ENCODE data around the gene NOXO1.

Gene NOXO1

GRCh38 chr16:1993731-1994131 lies 12.5 kb upstream of the NOXO1 start:
- TF ChIP-seq GATA2 (IDR thresholded peaks at IDR 0.05; ENCODE audit: low read depth, low read length) (no peak), GATA3 (IDR thresholded peaks at IDR 0.05; ENCODE audit: low read depth, low read length) (no peak)

- no peak for TF ChIP-seq GATA2 (IDR thresholded peaks at IDR 0.05; ENCODE audit: low read depth, low read length)
- no peak for TF ChIP-seq GATA3 (IDR thresholded peaks at IDR 0.05; ENCODE audit: low read depth, low read length)
Measured at GRCh38 chr16:1992704-1993317, 11.5 kb upstream of the NOXO1 start.

- no peak for TF ChIP-seq GATA2 (IDR thresholded peaks at IDR 0.05; ENCODE audit: low read depth, low read length)
- TF ChIP-seq GATA3 (IDR thresholded peaks at IDR 0.05; ENCODE audit: low read depth, low read length), result no peak
Measured at GRCh38 chr16:1991948-1992703, 10.9 kb upstream of the NOXO1 start.

GRCh38 chr16:1991588-1991947 lies 10.3 kb upstream of the NOXO1 start:
- TF ChIP-seq GATA3 (IDR thresholded peaks at IDR 0.05; ENCODE audit: low read depth, low read length), result no peak
- no peak for TF ChIP-seq GATA2 (IDR thresholded peaks at IDR 0.05; ENCODE audit: low read depth, low read length)

- TF ChIP-seq GATA3 (IDR thresholded peaks at IDR 0.05; ENCODE audit: low read depth, low read length), result no peak
- TF ChIP-seq GATA2 (IDR thresholded peaks at IDR 0.05; ENCODE audit: low read depth, low read length), result no peak
Measured at GRCh38 chr16:1991135-1991551, 9.9 kb upstream of the NOXO1 start.

- TF ChIP-seq GATA3 (IDR thresholded peaks at IDR 0.05; ENCODE audit: low read depth, low read length) (no peak), GATA2 (IDR thresholded peaks at IDR 0.05; ENCODE audit: low read depth, low read length) (no peak)
Measured at GRCh38 chr16:1990351-1991134, 9.3 kb upstream of the NOXO1 start.

- TF ChIP-seq GATA2 (IDR thresholded peaks at IDR 0.05; ENCODE audit: low read depth, low read length) (no peak), GATA3 (IDR thresholded peaks at IDR 0.05; ENCODE audit: low read depth, low read length) (no peak)
Measured at GRCh38 chr16:1990101-1990350, 8.8 kb upstream of the NOXO1 start.

GRCh38 chr16:1989209-1990100 lies 8.2 kb upstream of the NOXO1 start, which contains the start of gene SYNGR3:
SYNGR3 (plus strand) TSS chr16:1989970; CDS start chr16:1990103, 133 bp downstream.
- TF ChIP-seq GATA2 (IDR thresholded peaks at IDR 0.05; ENCODE audit: low read depth, low read length) (no peak), GATA3 (IDR thresholded peaks at IDR 0.05; ENCODE audit: low read depth, low read length) (no peak)

- TF ChIP-seq GATA2 (IDR thresholded peaks at IDR 0.05; ENCODE audit: low read depth, low read length) (no peak), GATA3 (IDR thresholded peaks at IDR 0.05; ENCODE audit: low read depth, low read length) (no peak)
Measured at GRCh38 chr16:1987198-1987597, 5.9 kb upstream of the NOXO1 start.

- no peak for TF ChIP-seq GATA2 (IDR thresholded peaks at IDR 0.05; ENCODE audit: low read depth, low read length)
- TF ChIP-seq GATA3 (IDR thresholded peaks at IDR 0.05; ENCODE audit: low read depth, low read length), result no peak
Measured at GRCh38 chr16:1985466-1986150, 4.3 kb upstream of the NOXO1 start.

GRCh38 chr16:1984347-1985225 lies 3.3 kb upstream of the NOXO1 start:
- TF ChIP-seq GATA2 (IDR thresholded peaks at IDR 0.05; ENCODE audit: low read depth, low read length) (no peak), GATA3 (IDR thresholded peaks at IDR 0.05; ENCODE audit: low read depth, low read length) (no peak)

GRCh38 chr16:1983544-1984346 lies 2.5 kb upstream of the NOXO1 start, which contains the start of gene GFER:
GFER (plus strand) TSS chr16:1984193; CDS start chr16:1984219, 26 bp downstream.
- no peak for TF ChIP-seq GATA3 (IDR thresholded peaks at IDR 0.05; ENCODE audit: low read depth, low read length)
- no peak for TF ChIP-seq GATA2 (IDR thresholded peaks at IDR 0.05; ENCODE audit: low read depth, low read length)

Measured in SH-SY5Y (cell line).